HG03039 (cell line): ENCODE results near the gene OGFOD3.

Experiments
- ATAC-seq: cut with Tn5 transposase; IDR thresholded peaks from one replicate; pipeline ENCODE4 v1.9.1; 2021; ENCODE audit warnings: mild to moderate bottlenecking, moderate library complexity; ENCODE audit not compliant: unreplicated experiment

OGFOD3 gene

DNA sequence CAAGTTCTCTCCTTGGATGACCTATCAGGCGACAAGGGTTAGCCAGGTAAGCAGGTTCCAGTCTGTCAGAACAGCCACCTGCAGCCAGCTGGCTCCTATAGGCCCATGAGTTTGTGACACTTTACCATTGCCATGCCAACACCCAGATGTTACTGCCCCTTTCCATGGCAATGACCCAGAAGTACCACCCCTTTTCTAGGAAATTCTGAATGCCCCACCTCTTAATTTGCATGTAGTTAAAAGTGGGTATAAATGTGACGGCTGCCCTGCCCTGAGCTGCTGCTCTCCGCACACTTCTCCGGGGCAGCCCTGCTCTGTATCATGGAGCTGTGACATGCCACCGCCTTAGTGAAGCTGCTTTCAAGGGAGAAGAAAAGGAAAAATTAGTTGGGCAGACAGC is 74.8 kb downstream of the OGFOD3 start:
- ATAC-seq = no peak

DNA sequence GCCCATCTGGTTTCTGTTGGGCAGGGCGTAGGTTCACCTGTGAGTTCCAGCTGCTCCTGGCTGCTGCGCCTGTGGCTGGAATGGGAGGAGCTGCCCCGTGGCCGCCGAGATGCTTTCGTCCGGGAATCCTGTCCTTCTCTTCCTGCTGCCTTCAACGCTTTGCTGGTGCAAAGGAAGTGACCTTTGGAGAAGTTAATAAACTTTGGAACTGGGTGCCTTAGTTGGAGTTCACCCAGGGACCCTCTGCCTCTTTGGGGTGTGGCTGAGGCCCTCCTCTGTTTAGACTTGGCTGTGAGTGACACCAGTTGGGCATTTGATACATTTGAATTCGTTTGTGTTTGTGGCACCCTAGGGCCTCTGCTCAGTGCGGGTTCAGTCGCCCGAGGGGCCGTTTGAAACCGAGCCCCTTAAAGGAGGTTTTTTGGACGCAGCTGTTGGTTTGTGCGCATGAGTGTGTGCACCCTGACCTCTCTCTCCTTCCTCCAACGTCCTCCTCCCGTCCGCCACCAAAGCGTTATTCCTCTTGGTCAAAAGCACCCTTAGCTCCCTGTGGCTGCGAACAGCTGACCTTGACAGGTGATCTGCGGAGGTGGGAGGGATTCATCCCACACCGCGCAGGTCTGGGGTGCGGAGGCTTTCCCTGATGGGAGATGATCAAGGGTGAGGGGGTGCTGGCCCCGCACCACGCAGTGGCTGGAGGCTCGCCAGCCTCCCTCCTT is 75.9 kb downstream of the OGFOD3 start:
- no peak for ATAC-seq

DNA sequence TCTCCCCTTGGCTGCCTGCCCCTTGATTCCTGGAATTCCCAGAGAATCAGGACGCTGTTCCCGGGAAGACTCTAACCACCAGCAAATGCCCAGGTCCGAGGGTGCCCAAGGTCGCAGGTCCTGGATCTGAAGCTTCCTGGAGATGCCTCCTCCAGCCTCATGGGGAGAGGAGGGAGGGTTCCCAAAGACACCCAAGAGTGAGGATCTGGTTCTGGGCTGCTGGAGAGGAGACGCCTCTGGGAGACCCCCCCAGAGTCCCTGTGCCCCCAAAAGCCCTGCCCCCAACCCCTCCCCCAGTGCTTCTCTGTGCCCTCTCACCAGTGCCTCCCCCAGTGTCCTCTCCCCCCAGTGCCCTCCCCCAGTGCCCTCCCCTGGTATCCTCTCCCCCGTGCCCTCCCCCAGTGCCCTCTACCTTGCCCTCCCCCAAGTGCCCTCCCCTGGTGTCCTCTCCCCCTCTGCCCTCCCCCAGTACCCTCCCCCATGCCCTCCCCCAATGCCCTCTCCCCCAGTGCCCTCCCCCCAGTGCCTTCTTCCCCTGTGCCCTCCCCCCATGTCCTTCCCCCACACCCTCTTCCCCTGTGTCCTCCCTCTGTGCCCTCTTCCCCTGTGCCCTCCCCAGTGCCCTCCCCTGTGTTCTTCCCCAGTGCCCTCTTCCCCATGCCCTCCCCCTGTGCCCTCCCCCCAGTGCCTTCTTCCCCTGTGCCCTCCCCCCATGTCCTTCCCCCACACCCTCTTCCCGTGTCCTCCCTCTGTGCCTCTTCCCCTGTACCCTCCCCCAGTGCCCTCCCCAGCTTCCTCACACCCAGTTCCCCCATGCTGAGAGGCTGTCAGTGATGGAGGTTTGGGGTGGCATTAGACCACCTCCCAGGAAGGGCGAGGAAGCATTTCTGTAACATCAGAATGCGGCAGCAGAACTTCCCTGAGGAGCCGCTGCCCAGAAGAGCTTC is 78.5 kb downstream of the OGFOD3 start:
- ATAC-seq = no peak
